ENCODE measurements around the gene ZNF526. TPM values are rescaled to one million over a fixed set of nuclear protein-coding genes. Genes with fewer than 3 reads are reported as not detected.

ZNF526 gene
- polyA plus RNA-seq, 3 donors = 0.96 to 3.4 (median 1.3) TPM

DNA sequence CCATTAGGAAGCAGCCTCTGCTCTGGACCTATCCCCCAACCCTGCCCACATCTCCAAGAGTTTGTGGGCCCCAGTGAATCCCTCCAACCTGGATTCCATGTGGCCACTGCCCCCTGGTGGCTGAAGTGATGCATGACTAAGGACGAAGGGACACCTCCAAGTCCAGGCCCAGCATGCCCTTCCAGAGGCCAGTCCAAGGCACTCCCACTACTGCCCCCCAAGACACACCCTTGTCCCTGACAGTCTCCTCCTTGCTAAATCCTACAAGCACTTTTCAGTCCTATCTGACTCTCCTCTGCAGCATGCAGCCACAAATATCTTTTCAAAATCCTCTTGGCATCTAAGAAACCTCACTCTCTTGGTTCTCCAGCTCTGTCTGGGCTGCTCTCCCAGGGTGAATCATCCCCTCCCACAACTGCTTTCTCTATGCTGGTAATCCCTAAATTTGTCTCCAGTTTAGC, 35.7 kb upstream of the ZNF526 start:
- Histone ChIP-seq H3K9ac (ENCODE audit: insufficient read depth, low read length, poor library complexity, severe bottlenecking) (no peak overlapping the region), H2AFZ (ENCODE audit: insufficient read depth, low read depth, low read length, poor library complexity, severe bottlenecking) (no peak overlapping the region), H3K4me3 (replicated peaks in 1 of 3; ENCODE audit: low read depth in 2 of 3, low read length in 3 of 3) (peak overlapping the region in 1 of 3 experiments; percentile 53), H4K20me1 (ENCODE audit: insufficient read depth, low read length) (no peaks in the 10 kb centered on the region), H3K27ac (ENCODE audit: low read depth in 1 of 2, low read length in 2 of 2) (peak overlapping the region in 1 of 2 donors; percentile 62), H3K79me2 (ENCODE audit: insufficient read depth, low read length) (no peaks in the 10 kb centered on the region), H3K36me3 (replicated peaks in 1 of 2; ENCODE audit: control insufficient read depth in 1 of 2, insufficient read depth in 2 of 2, low read length in 2 of 2) (no peaks in the 10 kb centered on the region), H3K4me2 (replicated peaks; ENCODE audit: extremely low read depth, low read length, poor library complexity, severe bottlenecking) (peak overlapping the region; percentile 64), H3K9me3 (replicated peaks in 1 of 2; ENCODE audit: control insufficient read depth in 1 of 2, insufficient read depth in 1 of 2, low read length in 2 of 2) (no peaks in the 10 kb centered on the region), H3K27me3 (ENCODE audit: control insufficient read depth in 2 of 2, insufficient read depth in 2 of 2, low read length in 2 of 2) (peaks cover 11 to 14% of the 10 kb centered on the region in 2 donors), H3K4me1 (ENCODE audit: control insufficient read depth in 1 of 2, insufficient read depth in 2 of 2, low read length in 2 of 2) (peaks cover 52 to 61% of the 10 kb centered on the region in 2 donors)
- Mint-ChIP-seq H3K27me3 (ENCODE audit: low read depth in 3 of 3) (peaks cover 5 to 12% (median 9%) of the 10 kb centered on the region in 3 donors), H3K4me3 (peak overlapping the region; percentile 3 to 65), H3K4me1 (peaks cover 62% of the 10 kb centered on the region), H3K27ac (peak overlapping the region; percentile 71 to 91 (median 83)), H3K9me3 (peaks cover 0 to 2% (median 0%) of the 10 kb centered on the region in 7 donors), H3K36me3 (peaks cover 0 to 8% of the 10 kb centered on the region in 2 donors)
- intact Hi-C loops (cut with micrococcal nuclease) = loop anchor here (5.0 kb wide), 3 partner anchors 33 to 77 kb away; partner anchors contain the start of genes DEDD2 (in 1 of the 2) and GSK3A (in 1 of the 2)
- peak; percentile 59 to 73 (median 72) for DNase-seq
- 0% methylated on average over 1 of the region's 1 CpG for WGBS (ENCODE audit: insufficient coverage)
- TF ChIP-seq, protein P1, sequence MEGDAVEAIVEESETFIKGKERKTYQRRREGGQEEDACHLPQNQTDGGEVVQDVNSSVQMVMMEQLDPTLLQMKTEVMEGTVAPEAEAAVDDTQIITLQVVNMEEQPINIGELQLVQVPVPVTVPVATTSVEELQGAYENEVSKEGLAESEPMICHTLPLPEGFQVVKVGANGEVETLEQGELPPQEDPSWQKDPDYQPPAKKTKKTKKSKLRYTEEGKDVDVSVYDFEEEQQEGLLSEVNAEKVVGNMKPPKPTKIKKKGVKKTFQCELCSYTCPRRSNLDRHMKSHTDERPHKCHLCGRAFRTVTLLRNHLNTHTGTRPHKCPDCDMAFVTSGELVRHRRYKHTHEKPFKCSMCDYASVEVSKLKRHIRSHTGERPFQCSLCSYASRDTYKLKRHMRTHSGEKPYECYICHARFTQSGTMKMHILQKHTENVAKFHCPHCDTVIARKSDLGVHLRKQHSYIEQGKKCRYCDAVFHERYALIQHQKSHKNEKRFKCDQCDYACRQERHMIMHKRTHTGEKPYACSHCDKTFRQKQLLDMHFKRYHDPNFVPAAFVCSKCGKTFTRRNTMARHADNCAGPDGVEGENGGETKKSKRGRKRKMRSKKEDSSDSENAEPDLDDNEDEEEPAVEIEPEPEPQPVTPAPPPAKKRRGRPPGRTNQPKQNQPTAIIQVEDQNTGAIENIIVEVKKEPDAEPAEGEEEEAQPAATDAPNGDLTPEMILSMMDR (IDR thresholded peaks at IDR 0.05) = peak; percentile 96

DNA sequence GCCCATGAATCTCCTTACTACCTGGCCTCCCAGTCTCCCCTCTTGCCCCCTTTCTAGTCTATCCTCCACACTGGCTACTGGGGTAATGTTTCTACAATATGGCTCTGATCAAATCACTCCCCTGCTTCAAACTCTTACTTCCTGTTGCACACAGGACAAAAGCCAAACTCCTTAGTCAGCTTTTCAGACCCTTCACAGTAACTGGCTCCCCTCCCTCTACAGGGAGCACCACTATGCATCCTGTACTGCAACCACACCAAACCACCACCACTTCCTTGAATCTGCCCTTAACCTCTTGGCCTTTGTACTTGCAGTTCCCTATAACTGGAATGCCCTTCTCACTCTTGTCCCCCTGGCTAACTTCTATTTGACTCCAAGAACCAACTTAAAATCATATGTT, 34.8 kb upstream of the ZNF526 start:
- Mint-ChIP-seq H3K27ac (peak overlapping the region; percentile 80 to 91 (median 83)), H3K9me3 (peaks cover 0 to 2% (median 0%) of the 10 kb centered on the region in 7 donors), H3K4me3 (peak overlapping the region in 1 of 2 donors; percentile 73), H3K27me3 (ENCODE audit: low read depth in 3 of 3) (peaks cover 4 to 10% (median 7%) of the 10 kb centered on the region in 3 donors), H3K36me3 (peaks cover 0 to 8% of the 10 kb centered on the region in 2 donors), H3K4me1 (peaks cover 65% of the 10 kb centered on the region)
- H3K27me3 ChIP-seq (ENCODE audit: control insufficient read depth in 2 of 2, insufficient read depth in 2 of 2, low read length in 2 of 2) = peaks cover 2 to 6% of the 10 kb centered on the region in 2 donors
- H3K9ac ChIP-seq (ENCODE audit: insufficient read depth, low read length, poor library complexity, severe bottlenecking) = no peak overlapping the region
- H3K4me1 ChIP-seq (ENCODE audit: control insufficient read depth in 1 of 2, insufficient read depth in 2 of 2, low read length in 2 of 2) = peaks cover 52 to 61% of the 10 kb centered on the region in 2 donors
- H2AFZ ChIP-seq (ENCODE audit: insufficient read depth, low read depth, low read length, poor library complexity, severe bottlenecking) = peak overlapping the region; percentile 25
- no peaks in the 10 kb centered on the region for H3K36me3 ChIP-seq (replicated peaks in 1 of 2; ENCODE audit: control insufficient read depth in 1 of 2, insufficient read depth in 2 of 2, low read length in 2 of 2)
- DNase-seq = peak; percentile 67 to 78 (median 71)
- TF ChIP-seq, protein P1 (IDR thresholded peaks at IDR 0.05) = no peak
- peak overlapping the region in 1 of 3 experiments; percentile 53 for H3K4me3 ChIP-seq (replicated peaks in 1 of 3; ENCODE audit: low read depth in 2 of 3, low read length in 3 of 3)
- no peaks in the 10 kb centered on the region for H3K79me2 ChIP-seq (ENCODE audit: insufficient read depth, low read length)
- H4K20me1 ChIP-seq (ENCODE audit: insufficient read depth, low read length) = no peaks in the 10 kb centered on the region
- peak overlapping the region; percentile 64 for H3K4me2 ChIP-seq (replicated peaks; ENCODE audit: extremely low read depth, low read length, poor library complexity, severe bottlenecking)
- no peaks in the 10 kb centered on the region for H3K9me3 ChIP-seq (replicated peaks in 1 of 2; ENCODE audit: control insufficient read depth in 1 of 2, insufficient read depth in 1 of 2, low read length in 2 of 2)
- H3K27ac ChIP-seq (ENCODE audit: low read depth in 1 of 2, low read length in 2 of 2) = peak overlapping the region; percentile 11 to 62
- intact Hi-C loops (cut with micrococcal nuclease) = no loop called here
